K562 (cell line): ENCODE results near the gene KSR2. TPM values are rescaled to one million over a fixed set of nuclear protein-coding genes. Genes with fewer than 3 reads are reported as not detected.

Experiments
- ATAC-seq: fragments of 200-7000 bp; cut with Tn5 transposase; 3 replicates; pipeline ENCODE4 v1.9.1; 2020; ENCODE audit warnings: moderate library complexity
- BruUV-seq: library from RNA; stranded (reverse); fragments of 400-500 nt; replicated peaks from 2 replicates; lab custom pipeline; 2021; lab: Mats Ljungman, UMichigan
- CTCF ChIA-PET: fragments of 300-600 bp; formaldehyde crosslinking; extraction: SDS; loops from one replicate; lab custom pipeline; 2021; ENCODE audit warnings: low intra/inter-chr PET ratio; lab: Yijun Ruan, JAX
- POLR2A ChIA-PET: fragments of 300-600, 350-650 bp; sonication (Branson Sonifier 250); formaldehyde crosslinking; extraction: SDS; loops from one replicate; lab custom pipeline; 2021; ENCODE audit warnings: antibody characterized with exemption, inconsistent platforms; lab: Yijun Ruan, JAX
- DNase-seq, 4 experiments: peaks; one replicate each; pipeline versions ENCODE4 v3.0.0 to v3.0.0-alpha.2; 2011 to 2018; ENCODE audit warnings: low spot score in 3 of 4, mixed read lengths in 3 of 4; ENCODE audit errors: extremely low read depth in 1 of 4
- FAIRE-seq: peaks from 2 replicates; lab custom pipeline; 2011; peaks lifted over from hg19 to GRCh38; lab: Jason Lieb, UNC
- H2AFZ ChIP-seq: 2 replicates; pipeline ENCODE4 v1.6.0; 2011; ENCODE audit warnings: low read depth, low read length, control low read depth, inconsistent platforms
- H3K27ac ChIP-seq: fragments of 200-600 bp; 3 replicates; pipeline ENCODE4 v1.8.0; 2011; ENCODE audit warnings: low read depth, mild to moderate bottlenecking, control low read depth, inconsistent platforms, low read length, moderate library complexity, mixed read lengths; ENCODE audit errors: extremely low read depth
- H3K27me3 ChIP-seq, 2 experiments: fragments of 300-600 bp in 1 of 2; 2 replicates in 1 of 2; 3 replicates in 1 of 2; pipeline versions ENCODE4 v1.6.0 to v1.8.0; 2011; ENCODE audit warnings: inconsistent platforms in 2 of 2, low read length in 2 of 2, mild to moderate bottlenecking in 1 of 2, mixed read lengths in 1 of 2, moderate library complexity in 1 of 2; ENCODE audit not compliant: control insufficient read depth in 2 of 2, insufficient read depth in 2 of 2
- H3K36me3 ChIP-seq: fragments of 300-600 bp; 3 replicates; pipeline ENCODE4 v1.8.0; 2011; ENCODE audit warnings: mild to moderate bottlenecking, low read length, inconsistent platforms; ENCODE audit not compliant: control insufficient read depth, insufficient read depth
- H3K4me1 ChIP-seq, 2 experiments: fragments of 200-600 bp in 1 of 2; replicated peaks in 1 of 2; 2 replicates in 1 of 2; 3 replicates in 1 of 2; pipeline versions ENCODE4 v1.5.1 to v1.8.0; 2011; ENCODE audit warnings: inconsistent platforms in 2 of 2, low read length in 2 of 2, mild to moderate bottlenecking in 1 of 2, mixed read lengths in 1 of 2, moderate library complexity in 1 of 2; ENCODE audit not compliant: control insufficient read depth in 2 of 2, insufficient read depth in 2 of 2
- H3K4me2 ChIP-seq: 2 replicates; pipeline ENCODE4 v1.6.1; 2011; ENCODE audit warnings: low read length, control low read depth, inconsistent platforms, mixed read lengths; ENCODE audit not compliant: insufficient read depth
- H3K4me3 ChIP-seq: fragments of 200-600 bp; sonication (generic), shearing (Covaris generic); 2 replicates; pipeline ENCODE4 v1.5.1; 2016; ENCODE audit warnings: control low read depth, inconsistent platforms
- H3K79me2 ChIP-seq: fragments of 200-600 bp; 3 replicates; pipeline ENCODE4 v1.8.0; 2011; ENCODE audit warnings: low read length, inconsistent platforms; ENCODE audit not compliant: control insufficient read depth, insufficient read depth
- H3K9ac ChIP-seq, 2 experiments: 2 replicates each; pipeline versions ENCODE4 v1.6.0 to v1.6.1; 2011; ENCODE audit warnings: low read depth in 2 of 2, low read length in 2 of 2, control low read depth in 1 of 2, inconsistent platforms in 1 of 2, mild to moderate bottlenecking in 1 of 2, mixed read lengths in 1 of 2; ENCODE audit not compliant: insufficient read depth in 1 of 2
- H3K9me1 ChIP-seq: one replicate; pipeline ENCODE4 v1.6.0; 2011; ENCODE audit warnings: inconsistent platforms, mild to moderate bottlenecking, low read length, moderate library complexity; ENCODE audit not compliant: control insufficient read depth, insufficient read depth
- H3K9me3 ChIP-seq: replicated peaks from 2 replicates; pipeline ENCODE4 v1.5.1; 2011; ENCODE audit warnings: low read depth, low read length, inconsistent platforms; ENCODE audit not compliant: control insufficient read depth, insufficient read depth
- H4K20me1 ChIP-seq: replicated peaks from 2 replicates; pipeline ENCODE4 v1.6.1; 2011; ENCODE audit warnings: low read length, inconsistent platforms, mixed read lengths; ENCODE audit not compliant: control insufficient read depth, insufficient read depth
- EP300 ChIP-seq: IDR thresholded peaks from 2 replicates; pipeline ENCODE4 v1.6.1; 2012; ENCODE audit warnings: low read length, improper control_type of control experiment
- EP400 ChIP-seq: fragments of 450-650 bp; IDR thresholded peaks from 2 replicates; pipeline ENCODE4 v1.6.1; 2017; ENCODE audit warnings: antibody characterized with exemption, mild to moderate bottlenecking, moderate library complexity
- KDM1A ChIP-seq, 2 experiments: fragments of 450-650 bp; IDR thresholded peaks; 2 replicates each; pipeline ENCODE4 v1.6.1; 2016; ENCODE audit warnings: mild to moderate bottlenecking in 2 of 2
- KDM2B ChIP-seq: fragments of 250-450 bp; sonication (Bioruptor Pico); IDR thresholded peaks from 2 replicates; pipeline ENCODE4 v1.8.0; 2021; ENCODE audit warnings: mild to moderate bottlenecking, moderate library complexity
- TOE1 ChIP-seq, 2 experiments: fragments of 450-650 bp in 1 of 2; sonication (generic) in 1 of 2; formaldehyde crosslinking in 1 of 2; IDR thresholded peaks; 2 replicates each; pipeline versions ENCODE4 v1.7.1 to v1.8.0; 2016 to 2022; ENCODE audit warnings: borderline replicate concordance in 2 of 2, mild to moderate bottlenecking in 2 of 2, antibody characterized with exemption in 1 of 2, inconsistent platforms in 1 of 2, low read depth in 1 of 2, missing genetic modification reagents in 1 of 2, moderate library complexity in 1 of 2
- ZSCAN32 ChIP-seq: fragments of 450-650 bp; formaldehyde crosslinking; IDR thresholded peaks from 2 replicates; pipeline ENCODE4 v1.4.0; 2020; ENCODE audit warnings: mild to moderate bottlenecking, moderate library complexity
- WGBS: fragments of 100-300 bp; shearing (Covaris generic); methylation state at CpG from one replicate; pipeline ENCODE4 v1.1.6; 2016; ENCODE audit warnings: low coverage, mixed read lengths; ENCODE audit not compliant: insufficient coverage; ENCODE audit errors: missing lambda C conversion rate; 5-methylcytosine and 5-hydroxymethylcytosine counted together
- in situ Hi-C: fragments of 300-500 bp; cut with MboI; formaldehyde crosslinking; loops from 4 replicates; pipeline ENCODE4 v1.15.0; 2018; ENCODE audit warnings: inconsistent platforms, mixed read lengths
- intact Hi-C: fragments of 100-400 bp; cut with micrococcal nuclease; formaldehyde crosslinking; loops from 2 replicates; pipeline ENCODE4 v1.14.2; 2022
- polyA plus RNA-seq, 8 experiments: library from polyadenylated mRNA; depleted of rRNA in 4 of 8; stranded (reverse) in 5 of 8; unstranded in 3 of 8; fragments of >200 nt; fragmentation: Nextera tagmentation in 2 of 8; fragmentation: Illumina TruSeq in 1 of 8; extraction: Ambion mirVana in 2 of 8; extraction: Trizol in 1 of 8; gene quantifications; 2 replicates each; pipeline versions ENCODE4 v1.2.1 to v1.2.3, GENCODE V29; 2011 to 2014; ENCODE audit warnings: inconsistent platforms in 1 of 8, missing spikeins in 1 of 8
- total RNA-seq, 7 experiments: library from RNA; depleted of rRNA in 6 of 7; stranded (reverse); fragments of >200 nt in 6 of 7; fragmentation: Illumina TruSeq in 2 of 7; extraction: Trizol in 2 of 7; gene quantifications; 2 replicates each; pipeline versions ENCODE4 v1.2.1 to v1.2.3, GENCODE V29; 2011 to 2021; ENCODE audit warnings: low replicate concordance in 1 of 7
- TF ChIP-seq, protein P1 (sequence below): sonication (generic); formaldehyde crosslinking; IDR thresholded peaks from 2 replicates; pipeline ENCODE4 v1.8.0; 2022; ENCODE audit warnings: missing genetic modification reagents, mild to moderate bottlenecking, borderline replicate concordance
- TF ChIP-seq, protein P2 (sequence below): sonication (generic); formaldehyde crosslinking; IDR thresholded peaks from 2 replicates; pipeline ENCODE4 v1.8.1; 2022; ENCODE audit warnings: missing genetic modification reagents
- TF ChIP-seq, protein P3 (sequence below): fragments of 450-650 bp; IDR thresholded peaks from 2 replicates; pipeline ENCODE4 v1.6.1; 2016
- TF ChIP-seq, protein P4 (sequence below): fragments of 250-450 bp; sonication (Bioruptor Pico); IDR thresholded peaks from 2 replicates; pipeline ENCODE4 v1.6.1; 2021; ENCODE audit warnings: mild to moderate bottlenecking

KSR2 gene
- total and polyA plus RNA-seq, 9 of the 15 experiments (the other 6 are each of a cell fraction or from before 2014, with no cell fraction given) = not detected

DNA sequence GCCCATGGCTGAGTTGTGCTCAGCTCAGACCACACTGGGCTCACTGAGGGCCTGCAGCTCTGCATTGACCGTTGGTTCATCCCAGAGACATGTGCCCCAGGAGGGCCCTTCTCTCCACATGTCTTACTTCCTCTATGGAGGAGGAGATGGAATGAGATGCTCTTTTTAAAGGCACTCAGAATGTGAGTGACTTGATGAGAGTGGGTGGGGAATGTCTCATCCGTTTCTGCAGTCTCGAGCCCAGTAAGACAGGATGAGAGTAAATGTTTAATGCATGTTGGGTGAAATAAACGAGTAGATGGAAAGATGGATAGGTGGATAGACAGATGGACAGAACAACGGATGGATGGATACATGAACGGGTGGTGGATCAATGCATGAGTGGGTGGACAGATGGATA, 538.5 kb downstream of the KSR2 start:
- intact Hi-C loops (no loop called here), in situ Hi-C loops (no loop called here)
- Histone ChIP-seq H3K79me2 (no peaks in the 10 kb centered on the region), H2AFZ (no peak overlapping the region), H3K4me2 (no peak overlapping the region), H3K27ac (no peak overlapping the region), H3K4me3 (no peak overlapping the region), H3K27me3 (no peaks in the 10 kb centered on the region; a peak in 1 of 5 replicates), H3K9ac (no peak overlapping the region), H3K9me3 (no peaks in the 10 kb centered on the region), H4K20me1 (no peaks in the 10 kb centered on the region), H3K36me3 (no peaks in the 10 kb centered on the region), H3K4me1 (no peaks in the 10 kb centered on the region), H3K9me1 (no peaks in the 10 kb centered on the region)
- ChIA-PET CTCF (no interaction called here), POLR2A (interaction anchor here (0.9 kb wide), 1 partner anchor 17 kb away, joined by 3 read pairs; no protein-coding TSS in a partner anchor)
- 0% methylated on average over 6 of the region's 6 CpGs for WGBS
- FAIRE-seq (no peak), DNase-seq (no peak), ATAC-seq (no peak)
- no TSS peak for BruUV-seq
- TF ChIP-seq, protein P1, sequence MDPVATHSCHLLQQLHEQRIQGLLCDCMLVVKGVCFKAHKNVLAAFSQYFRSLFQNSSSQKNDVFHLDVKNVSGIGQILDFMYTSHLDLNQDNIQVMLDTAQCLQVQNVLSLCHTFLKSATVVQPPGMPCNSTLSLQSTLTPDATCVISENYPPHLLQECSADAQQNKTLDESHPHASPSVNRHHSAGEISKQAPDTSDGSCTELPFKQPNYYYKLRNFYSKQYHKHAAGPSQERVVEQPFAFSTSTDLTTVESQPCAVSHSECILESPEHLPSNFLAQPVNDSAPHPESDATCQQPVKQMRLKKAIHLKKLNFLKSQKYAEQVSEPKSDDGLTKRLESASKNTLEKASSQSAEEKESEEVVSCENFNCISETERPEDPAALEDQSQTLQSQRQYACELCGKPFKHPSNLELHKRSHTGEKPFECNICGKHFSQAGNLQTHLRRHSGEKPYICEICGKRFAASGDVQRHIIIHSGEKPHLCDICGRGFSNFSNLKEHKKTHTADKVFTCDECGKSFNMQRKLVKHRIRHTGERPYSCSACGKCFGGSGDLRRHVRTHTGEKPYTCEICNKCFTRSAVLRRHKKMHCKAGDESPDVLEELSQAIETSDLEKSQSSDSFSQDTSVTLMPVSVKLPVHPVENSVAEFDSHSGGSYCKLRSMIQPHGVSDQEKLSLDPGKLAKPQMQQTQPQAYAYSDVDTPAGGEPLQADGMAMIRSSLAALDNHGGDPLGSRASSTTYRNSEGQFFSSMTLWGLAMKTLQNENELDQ (CRISPR knock-in tag) = no peak
- TF ChIP-seq, all 486 proteins: peak for 0

DNA sequence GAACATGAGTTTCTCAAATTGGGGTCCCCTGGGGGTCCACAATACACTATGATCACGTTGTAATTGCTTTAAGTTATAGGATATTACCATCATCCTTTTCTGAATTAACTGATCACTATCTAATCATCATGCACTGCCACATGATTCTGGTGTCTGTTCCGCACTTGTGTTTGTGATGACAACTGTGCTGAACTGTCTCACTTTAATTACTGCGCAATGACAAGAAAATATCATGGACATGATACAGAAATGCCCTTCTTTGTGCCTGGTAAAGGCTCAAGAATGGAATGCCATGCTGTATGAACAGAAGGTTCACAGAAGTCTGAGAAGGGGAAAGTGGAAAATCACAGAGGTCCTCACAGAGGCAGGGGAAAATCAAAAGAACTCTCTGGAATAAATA, 541.6 kb downstream of the KSR2 start:
- Histone ChIP-seq H3K4me1 (no peaks in the 10 kb centered on the region), H2AFZ (no peak overlapping the region), H3K4me2 (no peak overlapping the region), H3K36me3 (no peaks in the 10 kb centered on the region), H3K4me3 (no peak overlapping the region), H4K20me1 (no peaks in the 10 kb centered on the region), H3K9me3 (no peaks in the 10 kb centered on the region), H3K79me2 (no peaks in the 10 kb centered on the region), H3K27ac (no peak overlapping the region), H3K9me1 (no peaks in the 10 kb centered on the region), H3K27me3 (no peaks in the 10 kb centered on the region; a peak in 1 of 5 replicates), H3K9ac (no peak overlapping the region)
- in situ Hi-C loops (no loop called here), intact Hi-C loops (no loop called here)
- FAIRE-seq (no peak), DNase-seq (no peak), ATAC-seq (no peak)
- POLR2A ChIA-PET = no interaction called here
- BruUV-seq = no TSS peak
- WGBS = 4% methylated on average over 3 of the region's 3 CpGs
- CTCF ChIA-PET = no interaction called here
- TF ChIP-seq KDM1A (IDR thresholded peaks at IDR 0.05) = no peak
- TF ChIP-seq KDM2B (CRISPR knock-in tag) = no peak
- no peak for TF ChIP-seq EP400
- TF ChIP-seq ZSCAN32 = no peak
- no peak for TF ChIP-seq TOE1 (IDR thresholded peaks at IDR 0.05; ENCODE audit: borderline replicate concordance)
- no peak for TF ChIP-seq TOE1 (CRISPR knock-in tag; IDR thresholded peaks at IDR 0.05; ENCODE audit: borderline replicate concordance, low read depth)
- TF ChIP-seq, protein P2, sequence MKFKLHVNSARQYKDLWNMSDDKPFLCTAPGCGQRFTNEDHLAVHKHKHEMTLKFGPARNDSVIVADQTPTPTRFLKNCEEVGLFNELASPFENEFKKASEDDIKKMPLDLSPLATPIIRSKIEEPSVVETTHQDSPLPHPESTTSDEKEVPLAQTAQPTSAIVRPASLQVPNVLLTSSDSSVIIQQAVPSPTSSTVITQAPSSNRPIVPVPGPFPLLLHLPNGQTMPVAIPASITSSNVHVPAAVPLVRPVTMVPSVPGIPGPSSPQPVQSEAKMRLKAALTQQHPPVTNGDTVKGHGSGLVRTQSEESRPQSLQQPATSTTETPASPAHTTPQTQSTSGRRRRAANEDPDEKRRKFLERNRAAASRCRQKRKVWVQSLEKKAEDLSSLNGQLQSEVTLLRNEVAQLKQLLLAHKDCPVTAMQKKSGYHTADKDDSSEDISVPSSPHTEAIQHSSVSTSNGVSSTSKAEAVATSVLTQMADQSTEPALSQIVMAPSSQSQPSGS (CRISPR knock-in tag) = no peak
- TF ChIP-seq, protein P3, sequence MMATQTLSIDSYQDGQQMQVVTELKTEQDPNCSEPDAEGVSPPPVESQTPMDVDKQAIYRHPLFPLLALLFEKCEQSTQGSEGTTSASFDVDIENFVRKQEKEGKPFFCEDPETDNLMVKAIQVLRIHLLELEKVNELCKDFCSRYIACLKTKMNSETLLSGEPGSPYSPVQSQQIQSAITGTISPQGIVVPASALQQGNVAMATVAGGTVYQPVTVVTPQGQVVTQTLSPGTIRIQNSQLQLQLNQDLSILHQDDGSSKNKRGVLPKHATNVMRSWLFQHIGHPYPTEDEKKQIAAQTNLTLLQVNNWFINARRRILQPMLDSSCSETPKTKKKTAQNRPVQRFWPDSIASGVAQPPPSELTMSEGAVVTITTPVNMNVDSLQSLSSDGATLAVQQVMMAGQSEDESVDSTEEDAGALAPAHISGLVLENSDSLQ = no peak
- no peak for TF ChIP-seq EP300
- TF ChIP-seq, protein P4, sequence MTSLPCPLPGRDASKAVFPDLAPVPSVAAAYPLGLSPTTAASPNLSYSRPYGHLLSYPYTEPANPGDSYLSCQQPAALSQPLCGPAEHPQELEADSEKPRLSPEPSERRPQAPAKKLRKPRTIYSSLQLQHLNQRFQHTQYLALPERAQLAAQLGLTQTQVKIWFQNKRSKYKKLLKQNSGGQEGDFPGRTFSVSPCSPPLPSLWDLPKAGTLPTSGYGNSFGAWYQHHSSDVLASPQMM (CRISPR knock-in tag) = no peak
